SH-SY5Y (cell line): Measurements from ENCODE around the gene MYL12A.

Source experiments
- GATA2 ChIP-seq: IDR thresholded peaks from 2 replicates; pipeline ENCODE4 v1.6.1; 2011; ENCODE audit warnings: mild to moderate bottlenecking, low read depth, low read length
- GATA3 ChIP-seq: IDR thresholded peaks from 2 replicates; pipeline ENCODE4 v1.6.1; 2011; ENCODE audit warnings: low read depth, mild to moderate bottlenecking, low read length, moderate library complexity

GRCh38 chr18:3234457-3234856, 13.1 kb upstream of the MYL12A start:
- TF ChIP-seq GATA3 (no peak), GATA2 (no peak)
